GM19043 (cell line): ENCODE measurements around the gene PYGO2.
"Not testable (repeated sequence)": the region's sequence is repeated elsewhere in the genome, so short reads cannot be mapped to it uniquely, and the experiment has no call there.

ENCODE experiments used
- ATAC-seq: cut with Tn5 transposase; IDR thresholded peaks from one replicate; pipeline ENCODE4 v1.9.1; 2021; ENCODE audit warnings: low read depth; ENCODE audit not compliant: unreplicated experiment

Gene PYGO2

GRCh38 chr1:154983776-154984466, 22.3 kb upstream of the PYGO2 start:
- no peak for ATAC-seq

GRCh38 chr1:154982897-154983648, 21.5 kb upstream of the PYGO2 start, which contains the start of gene FLAD1:
Gene FLAD1, plus strand, starts transcription at chr1:154983344. Its CDS starts 351 bp downstream, at chr1:154983695.
- peak; percentile 98 for ATAC-seq

DNA sequence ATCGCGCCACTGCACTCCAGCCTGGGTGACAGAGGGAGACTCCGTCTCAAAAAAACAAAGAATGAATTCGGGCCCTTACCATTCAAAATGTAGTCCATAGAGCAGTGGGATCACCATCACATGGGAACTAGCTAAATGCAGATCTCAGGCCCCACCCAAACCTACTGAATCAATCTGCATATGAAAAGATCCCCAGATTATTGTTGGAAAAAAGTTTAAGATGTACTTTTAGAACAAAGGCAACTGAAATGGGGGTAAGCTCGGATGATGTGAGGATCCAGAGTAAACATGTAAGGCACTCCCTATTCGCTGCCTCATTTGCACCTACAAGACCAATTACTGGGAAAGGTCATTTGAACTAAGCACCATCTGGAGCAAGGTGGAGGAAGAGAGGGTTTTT, 20.8 kb upstream of the PYGO2 start:
- ATAC-seq, result no peak

DNA sequence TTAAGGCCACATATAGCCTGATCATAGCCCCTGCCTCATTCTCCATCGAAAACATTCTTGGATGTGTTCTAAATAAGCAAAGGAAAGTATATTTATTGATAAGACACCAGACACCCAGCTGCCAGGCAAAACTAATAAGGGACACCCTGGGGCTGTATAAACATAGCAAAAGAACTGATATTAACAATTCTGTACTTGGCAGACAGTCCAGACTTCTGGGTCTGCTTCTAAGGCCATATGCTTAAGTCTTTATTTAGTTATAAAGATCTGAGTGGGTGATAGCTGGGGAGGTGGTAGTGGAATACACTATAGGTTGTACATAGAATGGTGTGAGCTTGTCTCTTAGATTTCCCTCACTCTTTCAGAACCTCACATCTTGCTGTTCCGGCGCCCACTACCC, 16.8 kb upstream of the PYGO2 start:
- ATAC-seq, result no peak

GRCh38 chr1:154977762-154978161, 16.2 kb upstream of the PYGO2 start:
- ATAC-seq, result not testable (repeated sequence)

DNA sequence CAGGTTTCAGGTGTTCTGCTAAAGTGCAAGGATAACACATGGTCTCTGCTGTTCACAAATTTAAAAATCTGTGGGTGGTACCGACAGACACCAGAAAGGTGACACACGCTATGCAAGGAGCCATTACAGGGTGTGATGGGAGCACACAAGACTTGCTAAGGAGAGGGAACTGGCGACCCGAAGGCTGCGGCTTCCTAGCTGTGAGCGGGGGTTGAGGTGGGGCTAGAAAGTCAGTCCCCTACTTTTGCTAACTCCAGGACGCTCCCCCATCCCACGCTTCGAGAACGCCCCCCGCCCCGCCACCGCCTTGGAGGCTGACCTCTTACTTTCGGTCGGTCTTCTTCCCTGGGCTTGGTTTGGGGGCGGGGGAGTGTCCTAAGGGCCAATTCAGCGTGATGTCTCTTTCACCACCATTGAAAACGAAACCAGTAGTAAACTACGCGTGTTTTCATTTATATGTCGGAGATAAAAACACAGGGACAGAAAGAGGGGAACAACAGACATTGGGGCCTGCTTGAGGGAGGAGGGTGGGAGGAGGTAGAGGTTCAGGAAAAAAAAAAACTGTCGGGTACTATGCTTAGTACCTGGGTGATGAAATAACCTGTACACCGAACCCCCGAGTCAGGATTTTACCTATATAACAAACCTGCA, 14.0 kb upstream of the PYGO2 start:
- no peak for ATAC-seq

- ATAC-seq, result peak; percentile 35
These were observed 13.3 kb upstream of the PYGO2 start for GRCh38 chr1:154974808-154975408.

- peak; percentile 70 for ATAC-seq
These were observed 12.7 kb upstream of the PYGO2 start, which contains the start of gene CKS1B for GRCh38 chr1:154974102-154974807. Gene CKS1B, plus strand, starts transcription at chr1:154974681. Its CDS starts 65 bp downstream, at chr1:154974746.

DNA sequence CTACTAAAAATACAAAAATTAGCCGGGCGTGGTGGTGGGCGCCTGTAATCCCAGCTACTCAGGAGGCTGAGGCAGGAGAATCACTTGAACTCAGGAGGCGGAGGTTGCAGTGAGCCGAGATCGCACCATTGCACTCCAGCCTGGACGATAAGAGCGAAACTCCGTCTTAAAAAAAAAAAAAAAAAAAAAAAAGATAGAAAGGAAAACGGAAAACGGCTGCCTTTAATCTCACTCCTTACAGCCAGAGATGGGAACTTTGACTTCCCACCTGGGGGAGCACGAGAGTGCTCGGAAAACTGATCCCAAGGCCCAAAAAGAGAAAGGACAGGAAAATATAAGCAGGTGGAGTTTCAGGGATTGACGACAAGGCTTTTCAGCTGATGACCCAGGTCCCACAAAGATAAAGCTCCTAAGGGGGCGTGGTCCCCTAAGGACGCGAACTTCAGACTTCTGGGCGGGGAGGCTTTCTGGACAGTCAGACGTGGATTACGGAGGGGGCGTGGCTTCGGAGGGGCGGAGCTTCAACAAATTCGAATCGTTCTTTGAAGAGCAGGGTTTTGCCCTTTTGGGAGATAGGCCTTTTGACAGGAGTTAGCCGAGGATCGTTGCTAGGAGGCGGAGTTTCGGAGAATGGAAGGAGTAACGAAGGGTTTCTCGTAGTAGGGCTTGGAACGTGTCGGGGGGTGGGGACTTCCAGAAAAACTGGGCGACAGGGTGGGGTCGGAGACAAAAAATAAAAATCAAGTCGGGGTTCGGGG, 11.9 kb upstream of the PYGO2 start:
- ATAC-seq, result no peak

DNA sequence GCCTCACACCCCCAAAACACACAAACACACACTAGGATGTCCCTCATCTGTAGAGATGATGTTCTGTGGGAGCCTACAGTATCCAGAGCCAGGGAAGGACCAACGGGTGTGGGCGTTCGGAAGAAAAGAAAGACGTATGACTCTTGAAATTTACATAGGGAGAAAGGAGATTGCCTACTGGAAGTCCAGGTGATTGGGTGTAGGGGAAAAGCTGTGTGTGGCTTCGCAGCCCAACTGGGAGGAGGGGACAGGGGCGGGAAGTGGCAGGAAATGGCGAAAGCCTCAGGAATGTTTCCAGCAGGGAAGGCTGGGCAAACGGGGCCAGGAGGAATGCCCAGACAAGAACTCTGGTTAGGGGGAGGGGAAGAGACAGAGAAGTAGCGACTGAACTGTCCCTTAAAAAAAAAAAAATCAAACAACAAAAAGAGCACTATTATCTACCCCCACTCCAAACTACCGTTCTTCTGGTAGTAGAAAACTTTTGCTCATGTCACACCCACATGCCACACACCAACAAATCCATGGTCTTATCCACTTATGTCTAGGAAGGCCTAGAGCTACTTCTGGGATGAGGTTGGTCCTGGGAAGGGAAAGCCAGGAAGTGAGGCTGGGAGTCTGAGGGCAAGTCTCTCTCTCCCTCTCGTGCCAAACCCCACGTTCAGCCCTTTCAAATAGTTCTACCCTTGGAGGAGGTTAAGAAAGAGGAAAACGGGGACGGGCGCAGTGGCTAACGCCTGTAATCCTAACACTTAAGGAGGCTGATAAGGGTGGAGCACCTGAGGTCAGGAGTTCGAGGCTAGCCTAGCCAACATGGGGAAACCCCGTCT, 11.1 kb upstream of the PYGO2 start:
- ATAC-seq, result no peak

DNA sequence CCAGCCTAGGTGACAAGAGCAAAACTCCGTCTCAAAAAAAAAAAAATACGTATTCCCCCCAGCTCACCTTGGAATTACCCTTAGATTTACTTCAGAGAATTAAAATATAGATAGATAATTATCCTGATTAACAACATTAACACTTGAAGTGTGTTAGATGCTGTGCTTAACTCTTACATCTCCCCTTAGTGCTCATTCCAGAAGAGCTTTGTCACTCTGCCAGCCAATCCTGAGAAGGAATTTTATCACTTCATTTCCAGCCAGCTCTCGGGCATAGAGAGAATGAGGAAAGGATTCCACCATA, 10.6 kb upstream of the PYGO2 start:
- ATAC-seq, result no peak

GRCh38 chr1:154971341-154971998, 9.9 kb upstream of the PYGO2 start:
- no peak for ATAC-seq

GRCh38 chr1:154970631-154971340, 9.2 kb upstream of the PYGO2 start, which contains the start of gene SHC1:
Gene SHC1, minus strand, starts transcription at chr1:154970747. Its CDS starts 221 bp downstream, at chr1:154970526.
- no peak for ATAC-seq

GRCh38 chr1:154969860-154970452, 8.4 kb upstream of the PYGO2 start:
- no peak for ATAC-seq

DNA sequence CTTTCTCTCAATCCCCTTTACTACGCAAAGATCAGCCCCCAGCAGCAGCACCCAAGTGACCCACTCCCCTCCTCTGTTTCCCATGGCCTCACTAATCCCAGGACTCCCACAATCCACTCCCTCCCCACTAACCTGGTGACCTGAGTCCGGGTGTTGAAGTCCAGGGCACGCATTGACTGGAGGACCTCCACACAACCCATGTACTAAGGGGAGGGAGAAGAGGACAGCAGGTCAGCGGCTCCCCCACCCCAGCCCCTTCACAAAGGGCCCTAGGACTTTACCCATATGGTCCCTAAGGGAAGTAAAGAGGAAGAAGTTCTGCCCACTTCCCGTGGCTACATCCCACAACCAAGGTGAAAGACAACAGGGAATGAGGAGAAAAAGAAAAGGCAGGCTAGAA, 7.7 kb upstream of the PYGO2 start:
- ATAC-seq, result no peak

GRCh38 chr1:154968731-154969130, 7.1 kb upstream of the PYGO2 start:
- ATAC-seq, result no peak

DNA sequence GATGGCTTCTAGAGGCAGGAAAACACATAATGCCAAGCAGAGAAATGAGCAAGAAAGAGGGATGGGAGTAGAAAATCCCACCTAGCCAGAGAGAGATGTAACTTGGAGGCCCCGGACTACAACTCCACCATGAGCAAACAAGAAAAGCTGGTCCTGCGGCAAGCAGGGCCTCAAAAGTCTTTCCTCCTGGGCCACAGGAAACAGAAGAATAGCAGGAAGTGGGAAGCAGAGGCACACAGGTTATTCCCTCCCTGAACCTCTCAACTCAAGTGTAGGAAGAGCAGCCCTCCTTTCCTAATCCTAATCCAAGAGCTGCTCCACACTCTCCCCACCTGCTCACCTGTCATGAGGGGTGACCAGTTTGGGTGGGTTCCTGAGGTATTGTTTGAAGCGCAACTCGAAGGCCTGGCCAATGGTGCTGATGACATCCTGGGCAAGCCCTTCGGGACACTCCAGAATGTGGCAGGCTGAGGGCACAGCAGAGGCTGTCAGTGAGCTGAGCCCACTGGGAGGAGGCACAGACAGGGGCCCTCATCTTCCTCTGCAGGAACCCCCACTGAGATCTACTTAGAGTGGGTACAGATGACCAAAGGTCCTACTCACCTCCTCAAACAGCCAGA, 5.9 kb upstream of the PYGO2 start:
- no peak for ATAC-seq
